ENCODE measurements around the gene PPM1D.

- TF ChIP-seq EZH2 (IDR thresholded peaks at IDR 0.05; ENCODE audit: insufficient read depth, poor library complexity, severe bottlenecking) (no peak), EZH2phosphoT487 (IDR thresholded peaks at IDR 0.05; ENCODE audit: insufficient read depth, low read depth) (no peak)
These were observed 46.7 kb downstream of the PPM1D start for GRCh38 chr17:60646701-60647100.
